Brain pericyte (primary cell): ENCODE results near the gene KLLN.
"Not testable (repeated sequence)": the region's sequence is repeated elsewhere in the genome, so short reads cannot be mapped to it uniquely, and the experiment has no call there.

Experiments used
- DNase-seq: peaks from one replicate; pipeline ENCODE4 v3.0.0-alpha.2; 2012; ENCODE audit warnings: low read depth, low spot score

Gene KLLN, protein sequence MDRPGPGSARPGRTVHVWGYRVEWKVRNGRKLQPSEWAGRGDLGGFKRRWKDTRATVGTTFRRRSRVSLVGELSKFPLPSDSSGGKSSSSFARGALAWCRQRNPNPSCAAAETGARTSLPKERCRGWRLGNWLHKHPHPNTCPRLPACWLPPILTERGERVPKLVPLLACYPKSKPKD

DNA sequence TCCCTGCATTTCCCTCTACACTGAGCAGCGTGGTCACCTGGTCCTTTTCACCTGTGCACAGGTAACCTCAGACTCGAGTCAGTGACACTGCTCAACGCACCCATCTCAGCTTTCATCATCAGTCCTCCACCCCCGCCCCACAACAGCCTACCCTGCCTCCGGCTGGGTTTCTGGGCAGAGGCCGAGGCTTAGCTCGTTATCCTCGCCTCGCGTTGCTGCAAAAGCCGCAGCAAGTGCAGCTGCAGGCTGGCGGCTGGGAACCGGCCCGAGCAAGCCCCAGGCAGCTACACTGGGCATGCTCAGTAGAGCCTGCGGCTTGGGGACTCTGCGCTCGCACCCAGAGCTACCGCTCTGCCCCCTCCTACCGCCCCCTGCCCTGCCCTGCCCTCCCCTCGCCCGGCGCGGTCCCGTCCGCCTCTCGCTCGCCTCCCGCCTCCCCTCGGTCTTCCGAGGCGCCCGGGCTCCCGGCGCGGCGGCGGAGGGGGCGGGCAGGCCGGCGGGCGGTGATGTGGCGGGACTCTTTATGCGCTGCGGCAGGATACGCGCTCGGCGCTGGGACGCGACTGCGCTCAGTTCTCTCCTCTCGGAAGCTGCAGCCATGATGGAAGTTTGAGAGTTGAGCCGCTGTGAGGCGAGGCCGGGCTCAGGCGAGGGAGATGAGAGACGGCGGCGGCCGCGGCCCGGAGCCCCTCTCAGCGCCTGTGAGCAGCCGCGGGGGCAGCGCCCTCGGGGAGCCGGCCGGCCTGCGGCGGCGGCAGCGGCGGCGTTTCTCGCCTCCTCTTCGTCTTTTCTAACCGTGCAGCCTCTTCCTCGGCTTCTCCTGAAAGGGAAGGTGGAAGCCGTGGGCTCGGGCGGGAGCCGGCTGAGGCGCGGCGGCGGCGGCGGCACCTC, at the start of gene KLLN, which contains the start of gene PTEN:
Gene KLLN, minus strand, starts transcription at position 481 of the 891 bp plus-strand sequence. CDS start 1,046 bp downstream, outside the sequence.
Gene PTEN, plus strand, starts transcription at position 573 of the 891 bp plus-strand sequence. CDS start 845 bp downstream, outside the sequence.
- peak; percentile 63 for DNase-seq

DNA sequence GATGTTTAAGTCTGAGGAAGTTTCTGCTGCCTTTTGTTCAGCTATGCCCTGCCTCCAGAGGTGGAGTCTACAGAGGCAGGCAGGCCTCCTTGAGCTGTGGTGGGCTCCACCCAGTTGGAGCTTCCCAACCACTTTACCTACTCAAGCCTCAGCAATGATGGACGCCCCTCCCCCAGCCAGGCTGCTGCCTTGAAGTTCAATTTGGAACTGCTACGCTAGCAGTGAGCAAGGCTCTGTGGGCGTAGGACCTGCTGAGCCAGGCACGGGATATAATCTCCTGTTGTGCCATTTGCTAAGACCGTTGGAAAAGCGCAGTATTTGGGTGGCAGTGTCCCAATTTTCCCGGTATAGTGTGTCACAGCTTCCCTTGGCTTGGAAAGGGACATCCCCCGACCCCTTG, 40.1 kb upstream of the KLLN start:
- DNase-seq = not testable (repeated sequence)

DNA sequence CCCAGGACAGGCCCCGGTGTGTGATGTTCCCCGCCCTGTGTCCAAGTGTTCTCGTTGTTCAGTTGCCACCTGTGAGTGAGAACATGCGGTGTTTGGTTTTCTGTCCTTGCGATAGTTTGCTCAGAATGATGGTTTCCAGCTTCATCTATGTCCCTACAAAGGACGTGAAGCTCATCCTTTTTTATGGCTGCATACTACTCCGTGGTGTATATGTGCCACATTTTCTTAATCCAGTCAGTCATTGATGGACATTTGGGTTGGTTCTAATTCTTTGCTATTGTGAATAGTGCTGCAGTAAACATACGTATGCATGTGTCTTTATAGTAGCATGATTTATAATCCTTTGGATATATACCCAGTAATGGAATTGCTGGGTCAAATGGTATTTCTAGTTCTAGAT, 34.6 kb upstream of the KLLN start:
- DNase-seq = not testable (repeated sequence)

DNA sequence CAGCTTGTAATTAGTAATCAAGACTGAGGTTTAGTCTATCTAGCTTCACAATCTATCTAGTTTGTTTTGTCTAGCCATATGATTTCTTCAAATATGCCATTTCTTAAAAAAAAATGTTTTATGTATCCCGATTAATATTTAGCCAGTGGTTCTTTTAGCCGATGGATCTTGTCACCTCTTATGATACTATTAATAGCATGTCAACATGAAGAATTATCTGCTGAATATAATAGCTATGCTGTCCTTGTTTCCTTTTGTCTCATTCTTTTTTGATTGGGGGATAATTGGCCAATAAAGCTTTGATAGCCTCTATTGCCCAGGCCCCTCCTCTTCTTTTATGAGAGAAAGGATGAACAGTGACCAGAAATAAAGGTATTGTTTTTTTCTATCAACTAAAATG, 32.9 kb upstream of the KLLN start:
- no peak for DNase-seq

DNA sequence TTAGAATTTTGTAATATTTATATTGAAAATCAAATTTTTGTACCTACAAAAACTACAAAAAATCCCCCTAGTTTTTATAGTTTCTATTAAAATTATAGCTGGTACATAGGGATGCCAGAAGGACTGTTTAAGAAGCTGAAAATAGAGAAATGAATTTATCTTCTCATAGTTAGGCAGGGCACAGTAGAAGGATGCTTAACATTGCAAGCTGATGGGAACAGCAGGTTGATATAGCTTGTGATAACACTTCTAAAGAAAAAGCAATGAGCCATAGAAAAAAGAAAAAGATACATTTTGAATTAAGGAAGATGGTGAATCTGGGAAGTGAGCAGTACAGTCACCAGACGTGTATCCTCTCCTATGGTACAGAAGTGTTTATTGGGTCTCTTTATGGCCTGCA, 32.1 kb upstream of the KLLN start:
- no peak for DNase-seq

DNA sequence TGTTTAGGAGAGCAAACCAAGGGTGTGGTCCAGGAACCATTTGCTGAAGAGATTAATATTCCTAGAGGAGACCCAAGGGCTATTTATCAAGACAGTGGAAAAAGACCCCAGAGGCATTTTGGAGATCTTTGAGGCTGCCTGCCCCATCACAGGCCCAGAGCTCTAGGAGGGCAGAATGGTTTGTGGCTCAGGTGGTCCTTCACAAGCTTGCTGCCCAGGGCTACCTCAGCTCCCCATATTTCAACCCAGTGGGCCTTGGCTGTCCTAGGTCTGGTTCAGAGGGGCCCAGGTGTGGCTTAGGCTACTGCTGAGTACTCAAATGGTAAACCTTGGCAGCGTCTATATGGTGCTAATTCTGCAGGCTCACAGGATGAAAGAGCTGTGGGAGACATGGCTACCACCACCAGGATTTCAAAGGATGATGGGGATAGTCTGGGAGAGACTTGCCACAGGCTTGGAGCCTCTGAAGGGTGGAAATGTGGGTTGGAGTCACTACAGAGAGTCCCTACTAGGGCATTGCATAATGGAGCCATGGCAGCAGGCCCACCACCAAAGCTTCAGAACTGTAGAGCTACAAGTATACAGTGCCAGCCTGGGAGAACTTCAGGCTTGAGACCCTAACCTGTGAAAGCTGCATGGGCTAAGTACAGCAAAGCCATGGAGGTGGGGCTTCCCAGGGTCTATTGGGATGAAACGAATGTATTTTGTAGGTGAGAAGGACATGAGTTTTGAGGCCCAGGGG, 24.4 kb upstream of the KLLN start:
- no peak for DNase-seq

DNA sequence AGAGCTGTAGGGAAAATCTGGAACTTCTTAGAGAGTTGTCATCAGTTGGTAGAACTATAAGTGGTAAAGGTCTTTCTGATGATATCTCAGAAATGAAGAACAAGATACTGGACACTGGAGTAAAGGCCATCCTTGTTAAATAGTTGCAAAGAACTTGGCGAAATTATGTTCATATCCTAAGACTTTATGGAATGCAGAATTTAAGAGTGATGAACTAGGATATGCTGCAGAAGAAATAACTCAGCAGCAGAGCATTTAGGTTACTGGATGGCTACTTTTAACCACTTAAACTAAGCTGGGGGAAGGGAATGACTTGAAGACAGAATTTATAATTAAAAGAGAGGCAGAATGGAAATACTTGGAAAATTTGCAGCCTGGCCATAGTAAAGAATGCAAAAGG, 23.8 kb upstream of the KLLN start:
- DNase-seq = no peak

DNA sequence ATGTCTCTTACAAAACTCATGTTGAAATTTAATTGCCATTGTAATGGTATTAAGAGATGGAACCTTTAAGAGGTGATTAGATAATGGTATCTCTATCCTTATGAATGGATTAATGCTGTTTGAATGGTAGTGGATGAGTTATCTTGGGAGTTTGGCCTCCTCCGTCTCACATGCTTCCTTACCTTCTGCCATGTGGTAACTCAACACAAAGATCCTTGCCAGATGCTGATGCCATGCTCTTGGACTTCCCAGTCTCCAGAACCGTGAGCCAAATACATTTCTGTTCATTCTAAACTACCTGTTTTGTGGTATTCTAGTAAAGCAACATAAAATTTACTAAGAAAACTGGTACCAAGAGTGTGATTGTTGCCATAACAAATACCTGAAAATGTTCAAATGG, 23.3 kb upstream of the KLLN start:
- DNase-seq = no peak

DNA sequence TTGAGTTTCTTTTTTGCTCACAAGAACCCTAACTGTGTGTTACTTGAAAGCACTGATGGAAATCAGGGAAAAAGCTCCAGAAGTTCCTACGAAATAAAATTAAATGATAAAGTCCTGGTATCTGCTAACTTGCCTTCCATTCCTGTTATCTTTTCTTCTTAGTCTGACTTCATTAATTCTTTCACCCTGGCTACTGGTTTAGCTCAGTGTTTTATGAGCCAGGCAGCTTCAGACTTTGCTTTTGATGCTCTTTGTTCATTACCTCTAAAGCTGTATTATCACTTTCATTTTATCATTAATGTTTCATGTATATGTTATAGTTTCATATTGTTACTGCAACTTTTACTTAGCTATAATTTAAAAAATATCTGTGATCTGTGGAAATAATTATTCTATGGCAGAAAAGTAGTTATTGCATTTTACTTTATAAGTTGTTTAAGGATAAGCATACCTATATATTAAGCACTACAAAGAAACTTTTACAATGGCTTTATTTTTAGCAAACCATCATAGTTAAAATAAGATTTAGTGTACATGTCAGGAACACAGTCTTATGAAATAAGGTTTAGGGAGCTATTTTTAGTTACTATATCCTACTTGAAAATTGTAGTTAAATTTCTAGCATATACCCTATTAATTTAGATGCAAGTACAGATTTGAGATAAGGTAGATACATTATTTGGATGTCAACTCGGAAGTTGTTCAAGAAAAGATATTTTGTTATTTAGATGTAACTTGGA, 19.4 kb upstream of the KLLN start:
- DNase-seq = no peak

DNA sequence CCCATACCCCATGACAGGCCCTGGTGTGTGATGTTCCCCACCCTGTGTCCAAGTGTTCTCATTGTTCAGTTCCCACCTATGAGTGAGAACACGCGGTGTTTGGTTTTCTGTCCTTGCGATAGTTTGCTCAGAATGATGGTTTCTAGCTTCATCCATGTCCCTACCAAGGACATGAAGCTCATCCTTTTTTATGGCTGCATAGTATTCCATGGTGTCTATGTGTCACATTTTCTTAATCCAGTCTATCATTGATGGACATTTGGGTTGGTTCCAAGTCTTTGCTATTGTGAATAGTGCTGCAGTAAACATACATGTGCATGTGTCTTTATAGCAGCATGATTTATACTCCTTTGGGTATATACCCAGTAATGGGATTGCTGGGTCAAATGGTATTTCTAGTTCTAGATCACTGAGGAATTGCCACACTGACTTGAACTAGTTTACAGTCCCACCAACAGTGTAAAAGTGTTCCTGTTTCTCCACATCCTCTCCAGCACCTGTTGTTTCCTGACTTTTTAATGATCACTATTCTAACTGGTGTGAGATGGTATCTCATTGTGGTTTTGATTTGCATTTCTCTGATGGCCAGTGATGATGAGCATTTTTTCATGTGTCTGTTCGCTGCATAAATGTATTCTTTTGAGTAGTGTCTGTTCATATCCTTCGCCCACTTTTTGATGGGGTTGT, 18.2 kb upstream of the KLLN start:
- DNase-seq = not testable (repeated sequence)

DNA sequence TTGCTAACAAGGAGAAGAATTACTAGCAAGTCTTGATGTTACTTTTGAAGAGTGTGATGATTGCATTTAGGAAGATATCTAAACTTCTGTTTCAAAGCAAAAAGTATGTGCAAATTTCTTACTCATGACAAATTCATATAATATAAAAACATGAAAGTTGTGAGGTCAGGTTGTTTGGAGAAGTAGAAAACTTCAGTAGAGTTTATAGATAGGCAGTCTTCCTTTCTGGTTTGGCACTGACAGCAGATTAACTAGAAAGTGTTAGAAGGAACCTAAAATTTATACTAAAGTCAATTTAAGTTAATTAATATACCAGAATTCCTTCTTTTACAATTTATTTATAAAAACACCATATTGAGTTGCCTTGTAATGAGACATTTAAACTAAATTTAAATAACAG, 17.0 kb upstream of the KLLN start:
- no peak for DNase-seq

DNA sequence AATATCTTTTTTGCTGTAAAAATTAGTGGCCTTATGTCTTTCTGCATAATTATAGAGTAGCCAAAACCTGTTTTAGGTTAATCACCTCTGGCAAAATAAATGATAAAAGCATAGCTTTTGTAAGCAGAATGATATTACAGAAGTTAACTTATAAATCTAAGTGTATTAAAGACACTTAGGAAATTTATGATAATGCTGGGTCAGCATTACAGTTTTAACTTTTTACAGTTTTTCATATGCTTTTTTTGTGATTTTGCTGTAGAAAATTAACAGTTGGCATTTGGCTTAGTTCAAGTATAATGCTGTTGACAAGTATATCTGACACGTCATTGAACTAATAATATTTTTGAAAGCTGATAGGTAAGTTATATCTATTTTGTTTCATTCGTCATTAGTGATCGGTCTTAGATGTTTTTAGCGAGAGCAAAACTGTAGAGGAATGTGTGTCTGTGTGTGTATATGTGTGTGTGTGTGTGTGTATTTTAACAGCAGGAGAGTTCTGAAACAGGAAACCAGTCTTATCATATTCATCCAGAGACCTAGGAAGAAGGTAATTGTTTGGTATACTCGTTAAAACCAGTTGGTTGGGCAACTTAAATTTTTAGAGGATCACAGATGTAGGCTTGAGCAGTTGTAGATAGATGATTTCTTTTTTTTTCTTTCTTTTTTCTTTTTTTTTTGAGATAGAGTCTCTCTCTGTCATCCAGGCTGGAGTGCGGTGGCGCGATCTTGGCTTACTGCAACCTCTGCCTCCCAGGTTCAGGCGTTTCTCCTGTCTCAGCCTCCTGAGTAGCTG, 15.5 kb upstream of the KLLN start:
- no peak for DNase-seq

DNA sequence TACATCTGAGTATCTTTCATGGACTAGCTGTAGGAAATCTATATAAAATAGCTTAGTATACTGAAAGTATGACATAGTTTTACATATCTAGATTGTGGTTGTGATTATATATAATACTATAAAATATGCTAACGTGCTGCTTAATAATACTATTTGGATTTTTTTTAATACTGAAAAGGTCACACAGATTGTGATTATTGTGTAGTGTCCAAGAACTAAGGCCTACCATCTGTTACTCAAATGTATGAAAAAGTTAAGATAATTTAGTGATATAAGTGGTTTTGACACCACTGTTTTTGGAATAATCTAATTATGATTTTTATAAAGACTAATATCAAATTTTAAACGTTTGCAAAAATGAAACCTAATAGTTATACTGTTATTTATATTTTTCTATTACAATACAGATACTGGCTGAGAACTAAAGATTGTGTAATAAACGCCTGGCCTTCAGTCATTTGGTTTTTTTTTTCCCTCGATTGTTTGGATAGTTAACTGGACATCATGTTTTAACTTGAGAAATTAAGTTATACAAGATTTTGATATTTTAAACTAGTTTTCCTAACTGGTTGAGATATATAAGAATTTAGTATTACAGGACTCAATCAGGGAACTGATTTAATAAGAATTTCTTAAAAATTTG, 12.7 kb upstream of the KLLN start:
- DNase-seq = no peak

DNA sequence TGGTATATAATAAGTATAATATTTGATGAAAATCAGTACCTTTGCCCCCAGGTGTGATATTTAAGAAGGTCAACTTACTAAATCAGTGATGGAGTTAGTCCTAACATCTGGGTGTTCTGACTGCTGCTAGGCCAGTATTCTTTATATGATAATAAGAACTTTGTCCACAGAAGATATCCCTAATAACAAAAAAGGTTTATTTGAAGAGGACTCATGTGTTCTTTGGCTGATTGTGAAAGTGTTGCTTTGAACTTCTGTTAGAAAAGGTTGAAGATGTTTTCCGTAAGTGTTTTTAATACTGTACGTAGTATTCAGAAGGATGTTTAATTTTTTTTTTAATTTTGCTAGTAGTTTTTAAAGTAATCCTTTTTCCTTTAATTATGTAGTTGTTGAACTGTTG, 10.3 kb upstream of the KLLN start:
- DNase-seq = no peak

DNA sequence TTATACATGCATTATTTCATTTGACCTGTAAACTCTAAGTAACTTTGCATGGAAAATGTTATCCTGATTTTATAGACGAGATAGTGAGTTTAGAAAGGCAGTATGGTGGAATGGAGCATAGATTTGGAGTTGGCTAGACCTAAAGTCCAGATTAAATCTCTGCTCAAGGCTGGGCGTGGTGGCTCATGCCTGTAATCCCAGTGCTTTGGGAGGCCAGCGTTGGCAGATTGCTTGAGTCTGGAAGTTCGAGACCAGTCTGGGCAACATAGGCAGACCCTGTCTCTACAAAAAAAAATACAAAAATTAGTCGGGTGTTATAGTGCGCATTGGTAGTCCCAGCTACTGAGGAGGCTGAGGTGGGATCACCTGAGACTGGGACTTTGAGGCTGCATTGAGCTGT, 9.5 kb upstream of the KLLN start:
- no peak for DNase-seq

DNA sequence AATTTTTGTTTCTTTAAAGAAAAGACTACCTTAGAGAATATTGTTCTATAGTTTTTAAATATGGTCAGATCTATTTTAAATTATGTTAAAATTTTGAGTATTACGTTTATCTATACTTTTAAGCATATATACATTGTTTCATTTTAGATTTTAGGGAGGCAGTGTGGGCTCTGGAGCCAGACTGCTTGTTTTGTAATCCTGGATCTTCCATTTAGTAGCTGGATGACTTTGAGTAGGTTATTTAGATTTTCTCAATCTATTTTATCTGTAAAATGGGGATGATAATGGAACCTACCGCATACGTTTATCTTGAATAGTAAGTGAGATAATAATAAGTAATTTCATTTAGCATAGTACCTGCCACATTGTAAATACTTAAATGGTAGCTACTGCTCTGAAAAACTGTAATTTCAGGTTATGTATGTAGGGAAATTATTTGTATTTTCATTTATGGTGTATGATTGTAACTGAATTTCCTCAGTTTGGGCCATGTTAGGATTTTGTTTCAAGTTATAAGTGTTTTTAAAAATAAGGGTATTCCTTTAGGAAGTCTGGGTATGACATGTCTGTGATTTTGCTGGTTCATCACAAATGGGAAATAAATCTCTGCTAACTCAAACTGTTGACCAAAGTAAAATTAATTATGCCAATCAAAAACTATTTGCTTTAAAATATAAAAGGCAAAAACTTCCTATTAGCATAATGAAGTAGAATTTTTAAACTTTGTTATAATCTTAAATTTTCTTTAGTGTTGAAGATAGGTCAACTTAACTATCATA, 6.6 kb upstream of the KLLN start:
- no peak for DNase-seq

DNA sequence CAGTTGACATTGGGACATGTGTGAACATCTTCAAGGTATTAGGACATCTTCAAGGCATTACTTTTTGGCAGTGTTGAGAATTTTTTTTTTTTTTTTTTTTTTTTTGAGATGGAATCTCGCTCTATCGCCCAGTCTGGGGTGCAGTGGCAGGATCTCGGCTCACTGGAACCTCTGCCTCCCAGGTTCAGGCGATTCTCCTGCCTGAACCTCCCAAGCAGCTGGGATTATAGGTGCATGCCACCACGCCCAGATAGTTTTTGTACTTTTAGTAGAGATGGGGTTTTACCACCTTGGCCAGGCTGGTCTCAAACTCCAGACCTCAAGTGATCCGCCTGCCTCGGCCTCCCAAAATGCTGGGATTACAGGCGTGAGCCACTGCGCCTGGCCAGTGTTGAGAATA, 5.8 kb upstream of the KLLN start:
- not testable (repeated sequence) for DNase-seq

DNA sequence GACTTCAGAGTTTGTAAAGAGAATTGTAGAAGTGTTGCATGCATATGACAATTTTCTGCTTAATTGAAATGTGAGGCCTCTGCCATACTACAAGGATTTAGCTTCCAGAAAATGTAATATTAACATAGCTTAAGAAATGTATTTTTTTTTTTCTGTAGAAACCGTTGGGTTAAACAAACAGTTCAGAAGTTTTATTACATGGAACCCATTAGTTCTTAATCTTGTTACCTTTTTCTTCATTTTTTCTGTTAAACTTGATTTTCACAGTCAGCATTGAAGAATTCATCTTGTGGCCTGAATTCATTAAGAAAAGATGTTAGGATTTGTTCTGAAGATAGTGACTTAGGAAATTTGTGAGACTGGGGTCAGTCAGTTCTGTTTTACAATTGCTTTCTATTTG, 4.9 kb upstream of the KLLN start:
- DNase-seq = no peak

DNA sequence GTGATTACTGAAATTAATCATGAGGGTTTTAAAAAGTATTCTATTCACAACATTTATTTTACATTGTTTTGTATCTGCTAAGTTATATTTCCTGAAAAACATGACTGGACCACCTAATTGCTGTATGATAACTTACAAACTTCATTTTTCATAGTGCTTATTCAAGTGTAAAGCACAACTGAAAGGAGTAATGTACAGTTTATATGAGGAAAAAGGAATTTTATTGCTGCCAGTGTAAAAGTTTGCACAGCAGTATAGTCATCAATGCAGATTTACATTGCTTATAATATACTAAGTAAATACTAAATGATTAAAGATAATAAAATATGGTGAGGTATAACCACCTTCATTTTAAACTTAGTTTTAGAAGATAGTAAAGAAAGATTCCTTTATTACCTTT, 4.1 kb upstream of the KLLN start:
- DNase-seq = no peak
